ENCODE results near the gene SLC17A5.

DNA sequence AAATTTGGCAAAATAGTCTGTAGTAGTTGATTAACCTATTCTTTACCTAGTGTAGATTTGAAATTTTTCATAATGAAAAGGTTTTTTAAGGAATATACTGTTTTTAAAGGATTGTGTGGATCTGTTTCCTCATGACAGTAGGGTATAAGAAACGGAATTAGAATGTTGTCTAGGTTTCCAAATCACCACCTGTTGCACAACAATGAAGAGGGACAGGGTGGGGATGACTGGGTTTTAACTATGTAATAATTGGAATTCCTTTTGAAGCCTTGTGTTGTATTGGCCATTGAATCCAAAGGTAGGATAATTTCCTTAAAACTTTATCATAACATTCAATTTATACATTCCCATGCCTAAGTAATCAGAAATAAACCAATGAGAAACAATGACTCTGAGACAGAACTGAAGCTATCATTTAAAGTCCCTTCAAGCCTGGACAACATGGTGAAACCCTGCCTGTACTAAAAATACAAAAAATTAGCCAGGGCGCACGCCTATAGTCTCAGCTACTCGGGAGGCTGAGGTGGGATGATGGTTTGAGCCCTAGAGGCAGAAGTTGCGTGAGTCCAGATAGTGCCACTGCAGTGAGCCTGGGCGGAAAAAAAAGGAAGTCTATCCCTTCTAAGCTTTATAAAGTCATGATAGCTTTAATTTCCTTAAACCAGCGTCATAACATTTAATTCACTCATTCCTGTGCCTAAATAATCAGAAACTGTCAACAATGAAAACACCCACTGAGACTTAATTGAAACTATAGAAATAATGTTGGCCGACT, 18.3 kb upstream of the SLC17A5 start:
- TF ChIP-seq EZH2 (IDR thresholded peaks at IDR 0.05; ENCODE audit: borderline replicate concordance, low read length), result no peak
- TF ChIP-seq, protein P1, sequence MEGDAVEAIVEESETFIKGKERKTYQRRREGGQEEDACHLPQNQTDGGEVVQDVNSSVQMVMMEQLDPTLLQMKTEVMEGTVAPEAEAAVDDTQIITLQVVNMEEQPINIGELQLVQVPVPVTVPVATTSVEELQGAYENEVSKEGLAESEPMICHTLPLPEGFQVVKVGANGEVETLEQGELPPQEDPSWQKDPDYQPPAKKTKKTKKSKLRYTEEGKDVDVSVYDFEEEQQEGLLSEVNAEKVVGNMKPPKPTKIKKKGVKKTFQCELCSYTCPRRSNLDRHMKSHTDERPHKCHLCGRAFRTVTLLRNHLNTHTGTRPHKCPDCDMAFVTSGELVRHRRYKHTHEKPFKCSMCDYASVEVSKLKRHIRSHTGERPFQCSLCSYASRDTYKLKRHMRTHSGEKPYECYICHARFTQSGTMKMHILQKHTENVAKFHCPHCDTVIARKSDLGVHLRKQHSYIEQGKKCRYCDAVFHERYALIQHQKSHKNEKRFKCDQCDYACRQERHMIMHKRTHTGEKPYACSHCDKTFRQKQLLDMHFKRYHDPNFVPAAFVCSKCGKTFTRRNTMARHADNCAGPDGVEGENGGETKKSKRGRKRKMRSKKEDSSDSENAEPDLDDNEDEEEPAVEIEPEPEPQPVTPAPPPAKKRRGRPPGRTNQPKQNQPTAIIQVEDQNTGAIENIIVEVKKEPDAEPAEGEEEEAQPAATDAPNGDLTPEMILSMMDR (IDR thresholded peaks at IDR 0.05; ENCODE audit: low read length), result no peak

Measured in OCI-LY1 (cell line).